HG03571 (cell line): ENCODE measurements around the gene TMPRSS11E.
"Not testable (repeated sequence)": the region's sequence is repeated elsewhere in the genome, so short reads cannot be mapped to it uniquely, and the experiment has no call there.

Experiments used
- ATAC-seq: cut with Tn5 transposase; IDR thresholded peaks from one replicate; pipeline ENCODE4 v1.9.1; 2021; ENCODE audit not compliant: unreplicated experiment

Gene TMPRSS11E

GRCh38 chr4:68460085-68460484, 12.8 kb downstream of the TMPRSS11E start:
- ATAC-seq, result no peak

DNA sequence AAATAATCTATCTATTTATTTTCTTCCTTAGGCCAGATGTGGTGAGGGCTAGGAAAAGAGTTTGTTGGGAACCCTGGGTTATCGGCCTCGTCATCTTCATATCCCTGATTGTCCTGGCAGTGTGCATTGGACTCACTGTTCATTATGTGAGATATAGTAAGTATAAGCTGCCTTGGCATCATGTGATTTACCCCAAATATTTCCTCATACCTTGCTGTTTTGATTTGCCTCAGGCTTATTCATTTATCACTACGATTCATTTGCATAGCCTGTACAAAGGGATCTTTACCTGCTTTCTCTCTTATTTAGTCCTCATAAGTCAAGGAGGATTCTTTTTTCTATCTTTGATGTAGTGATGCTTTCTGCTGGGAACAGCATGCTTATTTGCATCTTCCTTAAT, 14.5 kb downstream of the TMPRSS11E start:
- no peak for ATAC-seq

GRCh38 chr4:68462691-68463090, 15.4 kb downstream of the TMPRSS11E start:
- no peak for ATAC-seq

GRCh38 chr4:68463796-68464195, 16.5 kb downstream of the TMPRSS11E start:
- no peak for ATAC-seq

GRCh38 chr4:68465058-68465457, 17.8 kb downstream of the TMPRSS11E start:
- ATAC-seq, result no peak

DNA sequence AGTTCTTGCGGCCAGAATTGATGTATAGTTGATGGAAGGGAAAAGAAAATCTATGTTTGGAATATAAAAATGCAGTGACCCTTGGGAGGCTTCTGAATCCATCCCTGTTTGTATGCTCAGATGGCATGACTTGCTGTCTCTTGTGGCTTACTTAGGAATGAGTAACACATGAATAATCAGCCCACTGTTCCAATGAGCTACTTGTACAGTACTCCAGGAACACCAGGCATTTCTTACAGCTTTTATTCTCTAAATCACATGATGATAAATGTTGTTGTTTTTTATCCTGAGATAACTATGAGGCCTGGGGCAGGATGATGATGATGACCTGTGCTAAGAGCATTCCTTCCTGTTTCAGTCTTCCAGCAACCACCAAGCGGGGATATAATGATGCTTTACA, 18.9 kb downstream of the TMPRSS11E start:
- no peak for ATAC-seq

DNA sequence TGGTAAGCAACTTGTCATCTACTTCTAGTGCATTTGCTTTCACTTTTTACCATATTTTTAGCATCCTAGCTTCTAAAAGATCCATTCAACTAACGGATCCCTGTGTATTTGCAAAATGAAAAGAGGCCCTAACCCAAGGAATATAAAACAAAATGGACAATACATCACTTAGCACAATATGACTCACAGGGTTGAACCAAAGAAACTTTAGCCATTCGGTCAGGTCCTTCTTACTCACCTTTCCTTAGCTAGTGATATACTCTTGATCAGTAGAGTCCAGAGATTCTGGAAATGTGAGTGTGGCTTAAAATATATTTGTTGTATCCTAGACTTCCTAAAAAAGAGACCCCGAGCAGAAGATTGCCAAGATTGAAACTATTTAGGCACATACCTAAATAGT, 19.5 kb downstream of the TMPRSS11E start:
- ATAC-seq, result no peak

- no peak for ATAC-seq
Observed at GRCh38 chr4:68469482-68469881, 22.2 kb downstream of the TMPRSS11E start.

DNA sequence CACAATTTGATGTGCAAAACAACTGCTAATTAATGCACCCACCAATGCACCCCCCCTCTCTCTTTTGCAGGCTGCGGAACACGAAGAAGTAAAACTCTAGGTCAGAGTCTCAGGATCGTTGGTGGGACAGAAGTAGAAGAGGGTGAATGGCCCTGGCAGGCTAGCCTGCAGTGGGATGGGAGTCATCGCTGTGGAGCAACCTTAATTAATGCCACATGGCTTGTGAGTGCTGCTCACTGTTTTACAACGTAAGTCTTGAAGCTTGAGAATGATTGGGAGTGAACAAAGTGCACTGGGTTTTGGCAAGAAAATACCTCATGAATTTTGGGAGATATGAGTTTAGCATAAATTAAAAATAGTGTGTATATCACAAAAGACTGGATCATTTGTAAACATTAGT, 28.9 kb downstream of the TMPRSS11E start:
- no peak for ATAC-seq

DNA sequence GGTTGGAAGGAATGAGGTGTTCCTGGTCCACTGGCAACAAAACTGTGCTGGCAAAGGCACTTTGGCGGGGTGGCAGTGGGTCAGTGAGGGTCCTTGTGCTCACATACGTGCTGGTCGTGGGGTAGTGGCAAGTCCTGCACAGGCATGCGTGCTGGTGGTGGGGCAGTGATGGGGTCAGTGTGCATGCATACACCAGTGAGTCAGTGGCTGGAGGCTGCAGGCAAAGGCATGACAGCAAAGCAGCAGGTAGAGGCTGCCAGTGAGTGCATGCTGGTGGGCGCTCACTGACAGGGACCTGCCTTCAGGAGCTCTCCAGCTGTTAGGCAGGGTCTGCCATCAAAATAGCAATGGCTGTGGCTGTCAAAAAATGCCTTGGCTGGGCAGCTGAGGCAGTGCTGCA, 42.1 kb downstream of the TMPRSS11E start:
- ATAC-seq, result no peak

DNA sequence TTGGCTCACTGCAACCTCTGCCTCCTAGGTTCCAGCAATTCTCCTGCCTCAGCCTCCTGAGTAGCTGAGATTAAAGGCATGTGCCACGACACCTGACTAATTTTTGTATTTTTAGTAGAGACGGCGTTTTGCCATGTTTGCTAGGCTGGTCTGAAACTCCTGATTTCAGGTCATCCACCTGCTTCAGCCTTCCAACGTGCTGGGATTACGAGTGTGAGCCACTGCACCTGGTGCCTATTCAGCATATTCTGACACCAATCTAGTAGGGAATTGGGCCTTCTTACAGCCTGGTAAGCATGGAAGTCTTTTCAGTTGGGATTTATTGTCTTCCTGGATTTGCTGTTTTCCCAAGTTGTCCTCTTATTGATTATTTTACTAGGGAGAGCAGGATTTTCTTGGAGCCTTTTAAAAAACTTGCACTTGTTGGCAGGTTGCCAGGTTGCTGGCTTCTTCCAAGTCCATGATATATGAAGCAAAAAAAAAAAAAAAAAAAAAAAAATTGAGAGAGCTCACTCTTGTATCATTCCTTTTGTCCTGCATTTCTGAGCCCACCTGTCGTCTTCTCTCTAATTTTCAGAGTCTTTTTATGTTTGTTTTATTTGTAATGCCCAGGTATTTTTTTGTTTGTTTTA, 43.7 kb downstream of the TMPRSS11E start:
- no peak for ATAC-seq

DNA sequence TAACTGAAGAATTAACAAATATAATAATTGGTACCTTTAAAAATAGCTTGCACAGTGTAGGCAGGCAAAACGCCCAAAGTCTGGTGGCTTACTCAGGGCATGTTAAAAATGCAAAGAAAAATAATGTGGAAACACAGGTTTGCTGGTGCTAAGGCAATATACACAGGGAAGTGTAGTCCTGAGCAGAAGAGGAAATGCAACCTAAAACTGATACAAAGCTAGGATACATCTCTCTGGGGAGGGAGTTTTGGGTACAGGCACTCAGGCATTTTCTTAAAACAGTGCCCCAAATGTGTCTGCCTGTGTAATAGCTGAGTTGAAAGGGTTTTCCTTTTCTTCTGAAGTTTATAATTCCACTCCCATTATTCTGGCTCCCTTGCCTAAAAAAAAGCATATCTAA, 47.4 kb downstream of the TMPRSS11E start:
- ATAC-seq, result no peak

DNA sequence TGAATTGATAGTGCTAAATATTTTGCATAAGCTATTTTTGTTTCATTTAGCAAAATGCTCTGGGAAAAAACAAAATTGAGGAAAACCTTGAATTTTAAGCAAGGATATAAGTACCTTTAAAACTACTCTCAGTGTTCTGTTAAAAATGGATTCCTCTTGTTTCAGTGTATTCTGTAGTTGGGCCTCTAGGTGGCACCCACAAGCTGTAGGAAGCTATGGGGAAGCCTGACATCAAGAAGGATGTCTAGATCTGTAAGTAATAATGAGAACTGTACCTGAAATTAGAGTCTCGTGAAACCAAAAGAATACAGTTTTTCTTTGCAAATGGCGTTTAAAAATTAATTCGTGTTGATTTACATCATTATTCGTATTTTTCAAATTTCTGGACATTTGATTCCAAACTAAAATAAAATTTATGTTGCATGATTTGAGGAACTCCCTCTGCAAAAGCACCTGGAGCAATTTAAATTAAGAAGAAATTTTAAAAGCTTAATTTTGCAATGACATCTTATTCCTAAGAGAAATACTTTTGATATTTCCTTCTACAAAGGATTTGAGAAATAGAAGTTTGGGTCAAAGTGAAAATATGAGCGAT, 51.2 kb downstream of the TMPRSS11E start:
- peak; percentile 91 for ATAC-seq

DNA sequence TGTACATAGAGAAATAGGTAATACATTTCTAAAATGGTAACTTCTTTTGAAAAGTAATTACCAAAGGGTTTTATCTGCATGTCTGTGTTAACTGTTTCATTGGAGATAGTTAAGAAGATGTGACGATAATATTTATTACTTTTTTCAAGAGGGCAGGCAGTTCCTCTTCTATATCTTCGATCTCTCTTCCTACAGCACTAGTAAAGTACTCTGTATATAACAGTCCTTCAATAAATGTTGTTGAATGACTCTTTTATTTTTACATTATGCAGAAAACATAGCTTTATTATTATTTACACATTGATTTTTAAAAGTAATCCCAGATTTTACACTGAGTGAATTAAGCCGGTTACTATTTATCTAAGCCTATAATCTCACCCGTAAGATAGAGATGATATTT, 51.8 kb downstream of the TMPRSS11E start:
- no peak for ATAC-seq

GRCh38 chr4:68503462-68503861, 56.2 kb downstream of the TMPRSS11E start:
- ATAC-seq, result not testable (repeated sequence)

DNA sequence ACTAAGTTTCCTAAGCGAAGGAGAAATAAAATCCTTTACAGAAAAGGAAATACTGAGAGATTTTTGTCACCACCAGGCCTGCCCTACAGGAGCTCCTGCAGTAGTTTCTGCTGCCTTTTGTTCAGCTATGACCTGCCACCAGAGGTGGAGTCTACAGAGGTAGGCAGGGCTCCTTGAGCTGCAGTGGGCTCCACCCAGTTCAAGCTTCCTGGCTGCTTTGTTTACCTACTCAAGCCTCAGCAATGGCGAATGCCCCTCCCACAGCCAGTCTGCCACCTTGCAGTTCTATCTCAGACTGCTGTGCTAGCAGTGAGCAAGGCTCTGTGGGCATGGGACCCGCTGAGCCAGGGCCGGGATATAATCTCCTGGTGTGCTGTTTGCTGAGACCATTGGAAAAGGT, 57.6 kb downstream of the TMPRSS11E start:
- ATAC-seq, result not testable (repeated sequence)

DNA sequence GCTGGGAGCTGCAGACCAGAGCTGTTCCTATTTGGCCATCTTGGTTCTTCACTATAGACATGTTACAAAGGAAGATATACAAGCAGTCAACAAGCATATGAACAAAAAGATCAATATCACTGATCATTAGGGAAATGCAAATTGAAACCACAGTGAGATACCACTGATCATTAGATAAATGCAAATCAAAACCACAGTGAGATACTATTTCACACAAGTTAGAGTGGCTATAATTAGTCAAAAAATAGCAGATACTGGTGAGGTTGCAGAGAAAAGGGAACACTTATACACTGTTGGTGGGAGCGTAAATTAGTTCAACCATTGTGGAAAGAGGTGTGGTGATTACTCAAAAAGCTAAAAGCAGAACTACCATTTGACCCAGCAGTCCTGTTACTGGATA, 58.2 kb downstream of the TMPRSS11E start:
- ATAC-seq, result not testable (repeated sequence)

- no peak for ATAC-seq
Observed at GRCh38 chr4:68518889-68519288, 71.6 kb downstream of the TMPRSS11E start.

DNA sequence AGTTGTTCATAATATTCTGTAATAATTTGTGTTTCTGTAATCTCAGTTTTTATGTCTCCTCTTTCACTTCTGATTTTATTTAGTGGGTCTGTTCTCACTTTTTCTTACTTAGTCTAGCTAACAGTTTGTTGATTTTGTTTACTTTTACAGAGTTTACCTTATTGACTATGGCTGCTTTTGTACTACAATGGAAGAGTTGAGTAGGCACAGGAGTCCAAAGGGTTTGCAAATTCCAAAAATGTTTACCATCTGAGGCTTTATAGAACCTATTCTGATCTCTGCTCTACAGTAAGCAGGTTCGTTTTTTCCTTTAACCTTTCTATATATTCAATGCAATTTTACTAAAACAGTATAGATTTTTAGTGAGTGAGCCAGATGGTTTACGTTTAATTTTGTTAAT, 73.7 kb downstream of the TMPRSS11E start:
- ATAC-seq, result no peak

DNA sequence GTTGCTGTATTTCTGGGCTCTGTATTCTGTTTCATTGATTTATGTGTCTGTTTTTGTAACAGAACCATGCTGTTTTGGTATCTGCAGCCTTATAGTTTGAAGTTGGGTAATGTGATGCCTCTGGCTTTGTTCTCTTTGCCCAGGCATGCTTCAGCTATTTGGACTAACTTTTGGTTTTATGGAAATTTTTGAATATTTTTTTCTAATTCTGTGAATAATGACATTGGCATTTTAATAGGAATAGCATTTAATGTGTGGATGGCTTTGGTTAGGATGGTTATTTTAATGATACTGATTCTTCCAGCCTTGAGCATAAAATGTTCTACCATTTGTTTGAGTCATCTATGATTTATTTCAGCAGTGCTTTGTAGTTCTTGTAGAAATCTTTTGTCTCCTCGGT, 75.0 kb downstream of the TMPRSS11E start:
- not testable (repeated sequence) for ATAC-seq

GRCh38 chr4:68535974-68536373, 88.7 kb downstream of the TMPRSS11E start:
- ATAC-seq, result no peak

DNA sequence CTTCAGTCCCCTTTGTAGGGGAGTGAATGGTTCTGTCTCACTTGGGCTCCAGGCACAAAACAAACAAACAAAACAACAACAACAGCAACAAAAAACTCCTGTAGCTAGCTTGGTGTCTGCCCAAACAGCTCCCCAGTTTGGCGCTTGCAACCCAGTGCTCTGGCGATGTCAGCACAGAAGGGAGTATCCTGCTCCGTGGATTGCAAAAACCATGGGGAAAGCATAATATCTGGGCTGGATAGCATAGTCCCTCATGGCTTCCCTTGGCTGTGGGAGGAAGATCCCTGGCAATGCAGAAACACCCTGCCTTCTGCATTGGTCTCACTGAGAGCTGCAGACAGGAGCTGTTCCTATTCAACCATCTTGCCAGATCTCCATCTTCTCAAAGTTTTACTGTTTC, 89.1 kb downstream of the TMPRSS11E start:
- no peak for ATAC-seq

- not testable (repeated sequence) for ATAC-seq
Observed at GRCh38 chr4:68542742-68543141, 95.5 kb downstream of the TMPRSS11E start.
